ENCODE data around the gene ASTN1. TPM values are rescaled to one million over a fixed set of nuclear protein-coding genes. Genes with fewer than 3 reads are reported as not detected.

Gene ASTN1
- total RNA-seq, 1 experiment from 2014 or later: not detected

GRCh38 chr1:177043597-177043996 is 120.9 kb downstream of the ASTN1 start:
- no peak for DNase-seq (ENCODE audit: low spot score)

GRCh38 chr1:177035586-177035985 is 128.9 kb downstream of the ASTN1 start:
- DNase-seq (ENCODE audit: low spot score): no peak

DNA sequence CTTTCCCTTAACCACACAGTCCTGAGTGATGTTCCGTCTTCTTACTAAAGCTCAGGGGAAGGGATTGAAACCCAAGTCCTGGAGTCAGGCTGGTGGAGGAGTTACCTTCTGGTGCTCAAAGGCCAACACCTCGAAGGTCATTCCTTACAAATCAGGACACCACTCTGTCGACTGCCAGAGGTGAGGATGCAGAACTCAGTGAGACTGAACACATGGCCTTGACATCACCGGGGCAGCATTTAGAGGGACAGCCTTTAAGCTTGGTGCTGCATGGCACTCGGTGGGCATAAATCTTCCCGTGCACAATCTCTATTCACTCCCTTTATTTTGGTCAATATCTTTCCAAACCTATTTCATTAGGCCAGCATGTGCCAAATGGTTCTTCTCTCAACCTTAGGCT is 130.9 kb downstream of the ASTN1 start:
- no peak for DNase-seq (ENCODE audit: low spot score)

GRCh38 chr1:177032434-177032833 is 132.1 kb downstream of the ASTN1 start:
- peak; percentile 5 for DNase-seq (ENCODE audit: low spot score)

DNA sequence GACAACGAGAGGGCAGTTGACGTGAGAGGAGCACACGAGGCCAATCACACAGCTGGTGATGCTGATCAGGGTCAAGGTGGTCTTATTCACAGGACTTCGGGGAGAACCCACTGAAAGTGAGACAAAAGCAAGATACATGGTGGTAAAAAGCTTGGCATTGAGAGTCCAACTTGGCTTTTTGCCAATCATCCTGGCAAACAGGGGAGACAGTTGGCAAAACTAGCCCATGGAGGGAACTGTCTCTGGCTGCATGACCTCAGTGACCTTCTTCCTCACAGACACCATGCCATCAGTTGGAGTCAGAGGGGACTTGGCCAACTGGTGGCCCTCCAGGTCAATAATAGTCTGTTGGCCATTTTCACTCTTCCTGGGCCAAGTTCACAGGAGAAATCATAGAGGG is 139.9 kb downstream of the ASTN1 start:
- DNase-seq (ENCODE audit: low spot score): no peak

GRCh38 chr1:177023726-177024125 is 140.8 kb downstream of the ASTN1 start:
- DNase-seq (ENCODE audit: low spot score): no peak

- DNase-seq (ENCODE audit: low spot score): no peak
Observed at GRCh38 chr1:177023249-177023648, 141.3 kb downstream of the ASTN1 start.

- DNase-seq (ENCODE audit: low spot score): no peak
Observed at GRCh38 chr1:177021687-177022086, 142.8 kb downstream of the ASTN1 start.

DNA sequence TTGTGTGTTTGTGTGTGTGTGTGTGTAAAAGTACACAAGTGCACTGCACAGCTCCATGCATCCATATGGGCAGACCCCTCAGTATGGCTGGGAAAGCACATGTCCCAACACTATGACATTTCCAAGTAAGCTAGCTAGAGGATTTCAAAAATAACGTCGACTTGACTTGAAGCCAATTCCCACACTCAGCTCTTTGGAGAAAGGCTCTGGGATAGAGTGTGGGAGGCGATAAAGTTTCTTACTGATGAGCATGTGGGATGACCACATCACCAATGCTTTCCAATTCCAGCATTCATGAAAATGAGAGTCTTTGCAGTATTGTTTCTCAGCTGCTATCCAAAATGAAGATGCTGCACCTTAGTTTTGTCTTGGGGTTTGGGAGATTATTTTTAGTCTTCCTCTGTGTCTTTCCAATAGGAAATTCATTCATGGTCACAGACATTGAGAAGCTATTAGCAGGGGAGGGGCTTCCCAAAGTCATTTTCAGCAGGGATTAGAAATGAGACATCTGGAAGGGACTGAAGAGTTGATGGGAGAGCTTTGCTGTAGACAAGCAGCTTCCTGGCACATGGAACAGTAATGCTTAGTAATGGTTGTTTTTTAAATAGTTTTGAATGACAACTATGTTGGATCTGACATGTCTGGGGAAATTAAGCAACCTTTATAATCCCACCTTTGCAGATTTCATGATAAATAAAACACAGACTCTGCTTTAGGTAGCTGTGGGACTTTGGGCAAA is 143.5 kb downstream of the ASTN1 start:
- no peak for DNase-seq (ENCODE audit: low spot score)

DNA sequence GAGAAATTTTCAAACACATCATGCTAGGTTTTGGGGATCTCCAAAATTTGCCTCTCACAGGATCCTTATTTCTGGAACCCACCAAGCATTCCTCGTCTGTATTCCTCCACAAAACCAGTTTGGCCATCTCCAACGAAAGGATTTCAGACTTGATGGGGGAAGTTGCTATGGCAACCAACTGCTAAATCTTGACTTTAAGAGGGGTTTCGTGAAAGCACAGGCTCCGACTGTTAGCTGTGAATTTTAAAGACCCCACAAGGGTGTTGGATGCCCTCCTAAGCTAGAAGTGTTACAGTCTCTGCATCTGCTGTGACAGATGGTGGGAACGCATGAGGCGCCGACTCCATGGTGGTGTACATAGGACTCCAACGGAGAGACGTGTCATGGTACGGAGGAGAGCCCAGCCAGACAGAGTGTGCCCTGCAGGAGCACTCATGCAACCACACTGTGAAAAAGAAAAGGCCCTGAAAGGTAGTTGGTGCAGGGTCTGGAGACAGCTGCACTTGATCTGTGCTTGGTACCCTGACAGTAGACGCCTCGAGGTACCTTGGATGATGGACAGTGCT is 147.1 kb downstream of the ASTN1 start:
- DNase-seq (ENCODE audit: low spot score): no peak

DNA sequence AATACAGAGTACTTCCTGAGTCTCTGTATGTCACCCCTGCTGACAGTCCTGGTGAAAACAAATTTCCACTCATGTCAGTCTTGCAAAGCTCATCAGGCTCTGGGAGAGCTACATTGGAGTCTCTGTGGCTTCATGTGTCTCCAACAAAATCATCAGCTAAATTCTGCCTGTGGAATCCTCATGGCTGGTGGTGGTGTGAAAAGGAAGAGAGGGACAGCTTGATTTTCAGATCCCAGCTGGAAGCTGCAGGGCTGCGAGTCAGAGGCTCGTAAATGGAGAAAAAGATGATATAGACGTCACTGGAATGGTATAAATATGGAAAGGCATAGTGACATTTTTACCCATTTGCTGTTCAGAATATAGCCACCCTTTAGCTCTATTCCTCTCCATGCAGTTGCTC is 150.2 kb downstream of the ASTN1 start:
- DNase-seq (ENCODE audit: low spot score): no peak

- no peak for DNase-seq (ENCODE audit: low spot score)
Observed at GRCh38 chr1:177012342-177012925, 152.1 kb downstream of the ASTN1 start.

DNA sequence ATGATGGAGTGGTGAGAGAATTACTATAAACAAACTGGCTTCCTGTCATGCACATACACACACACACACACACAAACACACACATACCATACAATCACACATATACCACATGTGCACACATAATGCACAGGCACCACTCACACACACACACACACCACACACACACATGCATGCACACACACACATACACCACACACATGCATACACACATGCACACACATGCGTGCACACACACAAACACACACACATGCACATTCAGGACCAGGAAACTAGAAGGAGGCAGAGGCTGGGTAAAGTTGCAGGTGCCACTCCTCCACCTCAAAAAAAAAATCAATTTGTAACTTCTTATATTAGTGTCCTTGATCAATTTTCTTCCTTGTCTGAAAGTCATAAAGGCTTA is 153.0 kb downstream of the ASTN1 start:
- DNase-seq (ENCODE audit: low spot score): no peak

DNA sequence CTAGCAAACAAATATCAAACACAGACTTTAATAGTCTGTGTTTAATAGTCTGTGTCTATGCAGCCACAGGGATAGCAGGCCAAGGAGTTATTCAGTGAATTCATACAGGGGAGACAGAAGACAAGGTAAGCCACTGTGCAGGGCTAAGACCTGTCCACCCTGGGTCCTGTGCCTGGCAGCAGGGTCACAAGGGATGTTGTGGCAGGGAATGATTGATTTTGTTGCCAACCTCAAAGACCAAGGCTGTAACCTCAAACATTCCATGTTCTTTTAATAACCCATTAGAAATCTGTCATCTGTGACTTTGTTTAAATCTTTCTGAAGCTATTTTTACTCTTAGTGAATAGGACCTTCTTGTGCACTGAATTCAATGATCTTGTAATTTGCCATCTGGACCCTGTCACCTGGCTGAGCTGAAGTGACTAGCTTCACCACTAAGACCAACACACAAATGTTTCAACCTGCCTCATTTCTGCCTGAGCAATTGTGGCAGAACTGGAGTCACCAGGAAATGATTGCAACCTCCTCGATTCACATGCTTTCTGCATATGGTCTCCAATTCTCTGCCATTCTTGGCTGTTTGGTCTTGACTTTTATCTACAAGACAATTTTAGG is 154.2 kb downstream of the ASTN1 start:
- DNase-seq (ENCODE audit: low spot score): no peak

- DNase-seq (ENCODE audit: low spot score): no peak
Observed at GRCh38 chr1:177008653-177009052, 155.9 kb downstream of the ASTN1 start.

DNA sequence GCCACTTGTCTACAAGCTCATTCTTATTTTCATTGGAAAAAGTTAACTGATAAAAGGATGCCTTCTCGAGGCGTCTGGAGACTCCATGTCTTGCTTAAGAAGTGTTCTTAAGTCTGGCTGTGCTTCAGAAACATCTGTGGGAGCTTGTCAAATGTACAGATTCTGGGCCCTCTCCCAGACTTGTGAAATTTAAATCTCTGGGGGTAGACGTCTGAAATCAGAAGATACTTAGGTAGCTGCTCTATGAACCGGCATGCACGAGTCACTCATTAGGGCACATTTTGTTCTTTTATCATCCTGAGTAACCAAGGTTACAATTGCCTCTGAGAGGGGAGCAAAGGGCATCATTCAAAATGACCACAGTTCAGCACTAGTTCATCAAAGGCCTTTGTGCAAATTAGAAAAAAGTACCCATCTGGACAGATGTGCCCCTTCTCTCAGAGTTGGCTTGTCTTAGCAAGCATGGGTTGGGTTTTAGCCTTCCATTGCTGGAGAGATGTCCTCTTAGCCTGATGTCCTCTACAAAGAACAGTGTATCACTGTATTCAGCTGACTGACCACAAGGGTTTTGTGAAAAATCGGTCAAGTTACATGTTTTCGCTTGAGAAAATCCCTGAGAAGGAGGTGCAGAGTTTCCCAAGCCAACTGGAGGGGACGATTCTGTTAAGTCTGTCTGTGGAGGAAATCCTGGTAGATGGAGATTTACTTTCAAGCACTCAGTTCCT is 156.9 kb downstream of the ASTN1 start:
- no peak for DNase-seq (ENCODE audit: low spot score)

- DNase-seq (ENCODE audit: low spot score): no peak
Observed at GRCh38 chr1:177002891-177003290, 161.6 kb downstream of the ASTN1 start.

- no peak for DNase-seq (ENCODE audit: low spot score)
Observed at GRCh38 chr1:177001556-177001955, 163.0 kb downstream of the ASTN1 start.

GRCh38 chr1:176998183-176998795 is 166.2 kb downstream of the ASTN1 start:
- no peak for DNase-seq (ENCODE audit: low spot score)

DNA sequence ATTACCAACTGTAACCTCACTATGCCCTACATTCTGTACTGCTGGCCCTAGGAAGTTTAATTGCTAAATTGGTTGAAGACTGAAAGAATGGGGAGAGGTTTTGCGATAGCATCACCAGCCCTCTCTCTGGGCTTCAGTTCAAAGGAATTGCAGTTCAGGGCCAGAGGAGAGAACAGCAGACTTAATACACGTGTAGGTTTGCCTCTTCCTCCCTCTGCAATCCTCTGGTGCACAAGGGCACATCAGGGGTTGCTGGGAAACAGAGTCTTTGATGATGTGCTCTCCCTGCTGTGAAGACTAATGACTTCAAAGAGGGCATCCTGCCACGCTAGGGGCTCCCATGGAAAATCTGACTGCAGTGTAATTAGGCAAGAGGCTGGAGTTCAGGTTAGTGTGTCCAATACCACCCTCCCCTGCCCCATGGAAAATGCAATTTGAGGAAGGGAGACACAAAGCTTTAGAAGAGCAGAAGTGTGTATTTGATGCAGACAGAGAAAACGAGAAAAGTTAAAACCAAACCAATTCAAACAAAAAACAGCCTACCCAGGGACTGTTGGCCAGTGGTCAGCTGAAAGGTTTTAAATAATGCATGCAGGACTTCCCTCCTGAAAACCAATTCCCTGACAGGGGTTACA is 167.9 kb downstream of the ASTN1 start:
- no peak for DNase-seq (ENCODE audit: low spot score)

- no peak for DNase-seq (ENCODE audit: low spot score)
Observed at GRCh38 chr1:176994931-176995596, 169.4 kb downstream of the ASTN1 start.

Measured in A172 (cell line).